HepG2 (cell line): ENCODE data around the gene CMIP. TPM values are rescaled to one million over a fixed set of nuclear protein-coding genes. Genes with fewer than 3 reads are reported as not detected.

Experiments
- ATAC-seq: fragments of 200-7000 bp; cut with Tn5 transposase; 3 replicates; pipeline ENCODE4 v1.9.1; 2020; ENCODE audit warnings: mild to moderate bottlenecking, moderate library complexity
- BruUV-seq: library from RNA; stranded (reverse); fragments of 400-500 nt; replicated peaks from 2 replicates; lab custom pipeline; 2021; lab: Mats Ljungman, UMichigan
- CTCF ChIA-PET: fragments of 300-600 bp; formaldehyde crosslinking; extraction: SDS; loops from one replicate; lab custom pipeline; 2021; ENCODE audit warnings: low total read pairs, inconsistent platforms, low intra/inter-chr PET ratio; lab: Yijun Ruan, JAX
- POLR2A ChIA-PET: fragments of 350-600 bp; sonication (Branson Sonifier 250); formaldehyde crosslinking; loops from one replicate; lab custom pipeline; 2020; ENCODE audit warnings: antibody characterized with exemption, inconsistent platforms; lab: Yijun Ruan, JAX
- DNase-seq: peaks from one replicate; pipeline ENCODE4 v3.0.0-alpha.2; 2015; ENCODE audit warnings: low spot score
- FAIRE-seq: peaks from 3 replicates; lab custom pipeline; 2011; peaks lifted over from hg19 to GRCh38; lab: Jason Lieb, UNC
- H2AFZ ChIP-seq: one replicate; pipeline ENCODE4 v1.6.1; 2011; ENCODE audit warnings: low read length, inconsistent platforms
- H3K27ac ChIP-seq: fragments of 300-600 bp; 3 replicates; pipeline ENCODE4 v1.8.0; 2011; ENCODE audit warnings: mixed run types, mild to moderate bottlenecking, mixed read lengths, low read length, inconsistent platforms; ENCODE audit not compliant: insufficient read depth; ENCODE audit errors: extremely low read length
- H3K27me3 ChIP-seq, 2 experiments: fragments of 200-600 bp in 1 of 2; 2 replicates in 1 of 2; 3 replicates in 1 of 2; pipeline versions ENCODE4 v1.6.0 to v1.8.0; 2011; ENCODE audit warnings: low read length in 2 of 2, mild to moderate bottlenecking in 2 of 2, moderate library complexity in 2 of 2, inconsistent platforms in 1 of 2; ENCODE audit not compliant: insufficient read depth in 2 of 2, control insufficient read depth in 1 of 2
- H3K36me3 ChIP-seq, 2 experiments: fragments of 200-600 bp in 1 of 2; replicated peaks in 1 of 2; 2 replicates in 1 of 2; 3 replicates in 1 of 2; pipeline versions ENCODE4 v1.5.1 to v1.8.0; 2011; ENCODE audit warnings: low read length in 2 of 2, inconsistent platforms in 1 of 2; ENCODE audit not compliant: insufficient read depth in 2 of 2, control insufficient read depth in 1 of 2
- H3K4me1 ChIP-seq: 2 replicates; pipeline ENCODE4 v1.5.1; 2012; ENCODE audit warnings: low read length, inconsistent platforms; ENCODE audit not compliant: insufficient read depth
- H3K4me2 ChIP-seq: 2 replicates; pipeline ENCODE4 v1.6.0; 2011; ENCODE audit warnings: low read depth, low read length, inconsistent platforms
- H3K4me3 ChIP-seq, 3 experiments: fragments of 200-600 bp in 1 of 3; sonication (generic), shearing (Covaris generic) in 1 of 3; replicated peaks in 1 of 3; 2 replicates each; pipeline ENCODE4 v1.5.1; 2011 to 2016; ENCODE audit warnings: low read length in 3 of 3, inconsistent platforms in 2 of 3, low read depth in 2 of 3, mild to moderate bottlenecking in 2 of 3, control low read depth in 1 of 3, mixed read lengths in 1 of 3; ENCODE audit not compliant: insufficient read depth in 1 of 3
- H3K79me2 ChIP-seq: one replicate; pipeline ENCODE4 v1.6.1; 2011; ENCODE audit warnings: low read length, inconsistent platforms; ENCODE audit not compliant: insufficient read depth
- H3K9ac ChIP-seq: 2 replicates; pipeline ENCODE4 v1.6.0; 2011; ENCODE audit warnings: mild to moderate bottlenecking, low read depth, low read length, inconsistent platforms; ENCODE audit not compliant: insufficient read depth
- H3K9me3 ChIP-seq: 2 replicates; pipeline ENCODE4 v1.5.1; 2012; ENCODE audit warnings: mild to moderate bottlenecking, low read length
- H4K20me1 ChIP-seq: 2 replicates; pipeline ENCODE4 v1.6.0; 2011; ENCODE audit warnings: inconsistent platforms, mild to moderate bottlenecking, low read length, moderate library complexity; ENCODE audit not compliant: insufficient read depth
- ARID2 ChIP-seq: sonication (generic); formaldehyde crosslinking; IDR thresholded peaks from 2 replicates; pipeline ENCODE4 v1.8.1; 2022; ENCODE audit warnings: mild to moderate bottlenecking, missing genetic modification reagents, borderline replicate concordance
- BCL6 ChIP-seq: IDR thresholded peaks from 2 replicates; pipeline ENCODE4 v1.6.1; 2016; ENCODE audit warnings: missing genetic modification reagents, missing compliant biosample characterization
- CEBPB ChIP-seq: IDR thresholded peaks from 2 replicates; pipeline ENCODE4 v1.6.1; 2011; ENCODE audit warnings: low read depth, low read length, improper control_type of control experiment, borderline replicate concordance
- CERS6 ChIP-seq: sonication (generic); formaldehyde crosslinking; IDR thresholded peaks from 2 replicates; pipeline ENCODE4 v1.5.0; 2020; ENCODE audit warnings: missing genetic modification reagents
- ETV5 ChIP-seq: IDR thresholded peaks from 2 replicates; pipeline ENCODE4 v1.6.1; 2018; ENCODE audit warnings: missing biosample characterization, missing genetic modification reagents, inconsistent platforms, borderline replicate concordance
- HNF1B ChIP-seq: sonication (generic); formaldehyde crosslinking; IDR thresholded peaks from 2 replicates; pipeline ENCODE4 v1.5.1; 2020; ENCODE audit warnings: mild to moderate bottlenecking, moderate library complexity, missing genetic modification reagents
- JDP2 ChIP-seq: sonication (generic); formaldehyde crosslinking; IDR thresholded peaks from 2 replicates; pipeline ENCODE4 v1.8.1; 2022; ENCODE audit warnings: missing genetic modification reagents, borderline replicate concordance
- KLF13 ChIP-seq: sonication (generic); formaldehyde crosslinking; IDR thresholded peaks from 2 replicates; pipeline ENCODE4 v1.4.0; 2020; ENCODE audit warnings: mild to moderate bottlenecking, missing genetic modification reagents
- NR2F2 ChIP-seq: IDR thresholded peaks from 2 replicates; pipeline ENCODE4 v1.6.1; 2012; ENCODE audit warnings: low read depth, inconsistent platforms, borderline replicate concordance
- SIN3B ChIP-seq: fragments of 150-350 bp; IDR thresholded peaks from 2 replicates; pipeline ENCODE4 v1.6.1; 2014; ENCODE audit warnings: low read length
- ZFP36 ChIP-seq: fragments of 150-350 bp; IDR thresholded peaks from 2 replicates; pipeline ENCODE4 v1.6.1; 2018; ENCODE audit warnings: borderline replicate concordance, low read length, low read depth; ENCODE audit not compliant: partially characterized antibody
- ZKSCAN5 ChIP-seq: sonication (generic); formaldehyde crosslinking; IDR thresholded peaks from 2 replicates; pipeline ENCODE4 v1.5.1; 2020; ENCODE audit warnings: mild to moderate bottlenecking, missing genetic modification reagents
- ZNF101 ChIP-seq: sonication (generic); formaldehyde crosslinking; IDR thresholded peaks from 2 replicates; pipeline ENCODE4 v1.4.0; 2020; ENCODE audit warnings: mild to moderate bottlenecking, low read depth, missing genetic modification reagents, borderline replicate concordance
- ZNF121 ChIP-seq: sonication (generic); formaldehyde crosslinking; IDR thresholded peaks from 2 replicates; pipeline ENCODE4 v1.5.0; 2020; ENCODE audit warnings: mild to moderate bottlenecking, missing genetic modification reagents
- ZNF225 ChIP-seq: sonication (generic); formaldehyde crosslinking; IDR thresholded peaks from 2 replicates; pipeline ENCODE4 v1.4.0; 2020; ENCODE audit warnings: mild to moderate bottlenecking, missing genetic modification reagents
- ZNF326 ChIP-seq: sonication (generic); formaldehyde crosslinking; IDR thresholded peaks from 2 replicates; pipeline ENCODE4 v1.4.0; 2020; ENCODE audit warnings: missing genetic modification reagents, borderline replicate concordance
- ZNF501 ChIP-seq: sonication (generic); formaldehyde crosslinking; IDR thresholded peaks from 2 replicates; pipeline ENCODE4 v1.5.1; 2020; ENCODE audit warnings: mild to moderate bottlenecking, moderate library complexity, missing genetic modification reagents
- ZNF597 ChIP-seq: sonication (generic); formaldehyde crosslinking; IDR thresholded peaks from 2 replicates; pipeline ENCODE4 v1.5.0; 2020; ENCODE audit warnings: missing genetic modification reagents
- ZNF709 ChIP-seq: sonication (generic); formaldehyde crosslinking; IDR thresholded peaks from 2 replicates; pipeline ENCODE4 v1.5.0; 2020; ENCODE audit warnings: mild to moderate bottlenecking, missing genetic modification reagents
- ZNF746 ChIP-seq: sonication (generic); formaldehyde crosslinking; IDR thresholded peaks from 2 replicates; pipeline ENCODE4 v1.8.0; 2022; ENCODE audit warnings: mild to moderate bottlenecking, missing genetic modification reagents
- WGBS: methylation state at CpG from one replicate; pipeline ENCODE4 v1.1.6; 2017; ENCODE audit warnings: low lambda C conversion rate; 5-methylcytosine and 5-hydroxymethylcytosine counted together
- in situ Hi-C: cut with HindIII; loops from 2 replicates; pipeline ENCODE4 v1.10.0; 2017; ENCODE audit warnings: low pct_unique_long_range_greater_than_20kb; ENCODE audit not compliant: extremely low pct_ligation_motif_present
- intact Hi-C: fragments of 100-400 bp; cut with micrococcal nuclease; formaldehyde crosslinking; loops from one replicate; pipeline ENCODE4 v1.10.0; 2022; ENCODE audit not compliant: unreplicated experiment
- polyA plus RNA-seq, 8 experiments: library from polyadenylated mRNA; depleted of rRNA in 3 of 8; stranded (reverse) in 7 of 8; unstranded in 1 of 8; fragments of >200 nt; fragmentation: Illumina TruSeq in 4 of 8; extraction: Trizol in 4 of 8; gene quantifications; 2 replicates each; pipeline versions ENCODE4 v1.2.1 to v1.2.3, GENCODE V29; 2011 to 2016; ENCODE audit warnings: low read depth in 4 of 8, missing spikeins in 1 of 8, mixed read lengths in 1 of 8; ENCODE audit not compliant: insufficient read depth in 1 of 8
- total RNA-seq, 5 experiments: library from RNA; depleted of rRNA; stranded (reverse); fragments of >200 nt; fragmentation: Illumina TruSeq; extraction: Trizol; gene quantifications; 2 replicates each; pipeline ENCODE4 v1.2.3, GENCODE V29; 2016; ENCODE audit warnings: low read depth in 1 of 5

CMIP gene
- total and polyA plus RNA-seq, 2 of the 13 experiments (the other 11 are each of a cell fraction or from before 2014, with no cell fraction given) = 10.9 to 18.1 TPM

GRCh38 chr16:81478876-81479511 lies 34.4 kb downstream of the CMIP start:
- ATAC-seq = no peak
- Histone ChIP-seq H2AFZ (no peak overlapping the region), H3K4me3 (no peak overlapping the region), H4K20me1 (peaks cover 80% of the 10 kb centered on the region), H3K9ac (no peak overlapping the region), H3K27ac (peak overlapping the region; percentile 20), H3K36me3 (peaks cover 13 to 51% of the 10 kb centered on the region in 2 experiments), H3K27me3 (no peaks in the 10 kb centered on the region), H3K4me2 (no peak overlapping the region), H3K9me3 (no peaks in the 10 kb centered on the region), H3K79me2 (peaks cover 96% of the 10 kb centered on the region), H3K4me1 (peaks cover 79% of the 10 kb centered on the region)
- 84% methylated on average over 13 of the region's 13 CpGs for WGBS
- DNase-seq = no peak
- BruUV-seq = no TSS peak
- CTCF ChIA-PET = no interaction called here
- POLR2A ChIA-PET = interaction anchor here (0.8 to 1.4 kb wide), 3 partner anchors 22 to 65 kb away, joined by 4 read pairs; no protein-coding TSS in a partner anchor
- intact Hi-C loops (no loop called here), in situ Hi-C loops (no loop called here)
- no peak for FAIRE-seq
- TF ChIP-seq HNF1B (peak; percentile 46; the same call in 1 of the 2 replicates), ZNF597 (no peak), ZNF709 (CRISPR knock-in tag) (no peak), ETV5 (CRISPR knock-in tag) (0 out of 2 replicates have a peak, but pooled peaks have one; percentile 23), BCL6 (CRISPR knock-in tag) (no peak), ARID2 (no peak), ZNF326 (CRISPR knock-in tag) (no peak), ZNF121 (no peak), JDP2 (CRISPR knock-in tag) (no peak), CERS6 (CRISPR knock-in tag) (no peak), ZNF746 (CRISPR knock-in tag) (peak; percentile 42; the same call in 1 of the 2 replicates), ZKSCAN5 (no peak), NR2F2 (no peak), ZFP36 (no peak), SIN3B (no peak), ZNF101 (CRISPR knock-in tag) (no peak), CEBPB (peak; percentile 58), ZNF225 (no peak), KLF13 (CRISPR knock-in tag) (no peak), ZNF501 (CRISPR knock-in tag) (peak; percentile 47; the same call in 1 of the 2 replicates)
